Astrocyte (in vitro differentiated cells and primary cell): ENCODE data around the gene INTS12. TPM values are rescaled to one million over a fixed set of nuclear protein-coding genes. Genes with fewer than 3 reads are reported as not detected.

Experiments
- DNase-seq: peaks from one replicate; pipeline ENCODE4 v3.0.0-alpha.2; 2010; ENCODE audit warnings: low read depth
- FAIRE-seq: peaks from 2 replicates; lab custom pipeline; 2011; peaks lifted over from hg19 to GRCh38; lab: Jason Lieb, UNC
- H2AFZ ChIP-seq: 2 replicates; pipeline ENCODE4 v1.6.0; 2012; ENCODE audit warnings: low read depth, low read length, inconsistent platforms
- H3K27ac ChIP-seq: 2 replicates; pipeline ENCODE4 v1.5.1; 2011; ENCODE audit warnings: low read depth, low read length, inconsistent platforms
- H3K27me3 ChIP-seq: 2 replicates; pipeline ENCODE4 v1.6.0; 2011; ENCODE audit warnings: low read length, inconsistent platforms; ENCODE audit not compliant: insufficient read depth
- H3K36me3 ChIP-seq: 2 replicates; pipeline ENCODE4 v1.5.1; 2011; ENCODE audit warnings: low read length, inconsistent platforms; ENCODE audit not compliant: insufficient read depth
- H3K4me1 ChIP-seq: 2 replicates; pipeline ENCODE4 v1.5.1; 2011; ENCODE audit warnings: low read length, inconsistent platforms; ENCODE audit not compliant: insufficient read depth
- H3K4me2 ChIP-seq: 2 replicates; pipeline ENCODE4 v1.6.0; 2012; ENCODE audit warnings: low read length, inconsistent platforms
- H3K4me3 ChIP-seq: 2 replicates; pipeline ENCODE4 v1.5.1; 2011; ENCODE audit warnings: low read depth, mild to moderate bottlenecking, low read length, inconsistent platforms; ENCODE audit not compliant: insufficient read depth
- H3K79me2 ChIP-seq: 2 replicates; pipeline ENCODE4 v1.6.0; 2012; ENCODE audit warnings: mild to moderate bottlenecking, low read length, inconsistent platforms; ENCODE audit not compliant: insufficient read depth
- H3K9ac ChIP-seq: 2 replicates; pipeline ENCODE4 v1.6.0; 2012; ENCODE audit warnings: mild to moderate bottlenecking, low read length, inconsistent platforms
- H3K9me3 ChIP-seq: 2 replicates; pipeline ENCODE4 v1.5.1; 2012; ENCODE audit warnings: low read depth, mild to moderate bottlenecking, low read length, inconsistent platforms; ENCODE audit not compliant: insufficient read depth
- H4K20me1 ChIP-seq: 2 replicates; pipeline ENCODE4 v1.6.0; 2012; ENCODE audit warnings: low read length, inconsistent platforms; ENCODE audit not compliant: insufficient read depth
- H3K27ac Mint-ChIP-seq: one replicate; pipeline ENCODE4 v1.8.0; 2021; ENCODE audit warnings: mild to moderate bottlenecking, mixed read lengths; ENCODE audit not compliant: unreplicated experiment
- H3K27me3 Mint-ChIP-seq: one replicate; pipeline ENCODE4 v1.8.0; 2021; ENCODE audit warnings: low read depth, mixed read lengths; ENCODE audit not compliant: unreplicated experiment
- H3K36me3 Mint-ChIP-seq: one replicate; pipeline ENCODE4 v1.8.0; 2021; ENCODE audit warnings: low read depth, mixed read lengths; ENCODE audit not compliant: unreplicated experiment
- H3K4me1 Mint-ChIP-seq: one replicate; pipeline ENCODE4 v1.8.0; 2021; ENCODE audit warnings: low read depth, mixed read lengths; ENCODE audit not compliant: unreplicated experiment
- H3K4me3 Mint-ChIP-seq: one replicate; pipeline ENCODE4 v1.8.0; 2021; ENCODE audit warnings: mild to moderate bottlenecking, moderate library complexity, mixed read lengths; ENCODE audit not compliant: unreplicated experiment
- H3K9me3 Mint-ChIP-seq: one replicate; pipeline ENCODE4 v1.8.0; 2021; ENCODE audit warnings: mild to moderate bottlenecking, mixed read lengths; ENCODE audit not compliant: unreplicated experiment
- CTCF ChIP-seq: IDR thresholded peaks from 2 replicates; pipeline ENCODE4 v1.5.1; 2011; ENCODE audit warnings: low read depth, mild to moderate bottlenecking, inconsistent platforms, low read length, moderate library complexity; ENCODE audit not compliant: insufficient read depth
- EZH2 ChIP-seq: IDR thresholded peaks from 2 replicates; pipeline ENCODE4 v1.6.1; 2012; ENCODE audit warnings: mild to moderate bottlenecking, low read length, inconsistent platforms; ENCODE audit not compliant: insufficient read depth
- total RNA-seq: library from RNA; stranded (reverse); gene quantifications from 2 replicates; pipeline ENCODE4 v1.2.1, GENCODE V29; 2021

INTS12 gene
- total RNA-seq, 1 donor from 2014 or later: 21.9 TPM

- H3K27me3 Mint-ChIP-seq: no peaks in the 10 kb centered on the region
- no peak overlapping the region for H3K27ac ChIP-seq
- H3K4me2 ChIP-seq: no peak overlapping the region
- no peak for TF ChIP-seq CTCF
- no peak for TF ChIP-seq EZH2
- H3K36me3 ChIP-seq: peaks cover 14% of the 10 kb centered on the region
- H3K27me3 ChIP-seq: no peaks in the 10 kb centered on the region
- H3K4me3 ChIP-seq: no peak overlapping the region
- no peak for DNase-seq
- FAIRE-seq: no peak
- H3K4me3 Mint-ChIP-seq: no peak overlapping the region
- H3K9me3 ChIP-seq: no peaks in the 10 kb centered on the region
- no peaks in the 10 kb centered on the region for H3K4me1 Mint-ChIP-seq
- peaks cover 5% of the 10 kb centered on the region for H3K36me3 Mint-ChIP-seq
- H3K9me3 Mint-ChIP-seq: no peaks in the 10 kb centered on the region
- no peak overlapping the region for H3K27ac Mint-ChIP-seq
- no peaks in the 10 kb centered on the region for H4K20me1 ChIP-seq
- no peaks in the 10 kb centered on the region for H3K79me2 ChIP-seq
- H3K9ac ChIP-seq: no peak overlapping the region
- no peak overlapping the region for H2AFZ ChIP-seq
- no peaks in the 10 kb centered on the region for H3K4me1 ChIP-seq
Measured at GRCh38 chr4:105683038-105683437, 25.5 kb downstream of the INTS12 start.

GRCh38 chr4:105679186-105679585, 29.3 kb downstream of the INTS12 start:
- DNase-seq (no peak), FAIRE-seq (no peak)
- Histone ChIP-seq H3K27ac (no peak overlapping the region), H3K9ac (no peak overlapping the region), H3K4me1 (no peaks in the 10 kb centered on the region), H3K79me2 (no peaks in the 10 kb centered on the region), H3K4me2 (no peak overlapping the region), H3K4me3 (no peak overlapping the region), H3K9me3 (no peaks in the 10 kb centered on the region), H3K27me3 (no peaks in the 10 kb centered on the region), H2AFZ (no peak overlapping the region), H3K36me3 (peaks cover 10% of the 10 kb centered on the region), H4K20me1 (no peaks in the 10 kb centered on the region)
- TF ChIP-seq CTCF: no peak
- TF ChIP-seq EZH2: no peak
- Mint-ChIP-seq H3K36me3 (peaks cover 5% of the 10 kb centered on the region), H3K9me3 (no peaks in the 10 kb centered on the region), H3K27me3 (no peaks in the 10 kb centered on the region), H3K4me1 (no peaks in the 10 kb centered on the region), H3K4me3 (no peak overlapping the region), H3K27ac (no peak overlapping the region)

- no peaks in the 10 kb centered on the region for H3K4me1 Mint-ChIP-seq
- Histone ChIP-seq H3K4me1 (no peaks in the 10 kb centered on the region), H3K9me3 (no peaks in the 10 kb centered on the region), H3K27me3 (no peaks in the 10 kb centered on the region), H3K79me2 (no peaks in the 10 kb centered on the region), H3K4me2 (no peak overlapping the region), H3K4me3 (no peak overlapping the region), H3K36me3 (peaks cover 6% of the 10 kb centered on the region), H4K20me1 (no peaks in the 10 kb centered on the region), H3K27ac (no peak overlapping the region), H3K9ac (no peak overlapping the region), H2AFZ (no peak overlapping the region)
- no peaks in the 10 kb centered on the region for H3K9me3 Mint-ChIP-seq
- no peak overlapping the region for H3K4me3 Mint-ChIP-seq
- TF ChIP-seq CTCF: no peak
- no peak for TF ChIP-seq EZH2
- DNase-seq (no peak), FAIRE-seq (no peak)
- peaks cover 5% of the 10 kb centered on the region for H3K36me3 Mint-ChIP-seq
- no peak overlapping the region for H3K27ac Mint-ChIP-seq
- no peaks in the 10 kb centered on the region for H3K27me3 Mint-ChIP-seq
Measured at GRCh38 chr4:105677709-105678108, 30.8 kb downstream of the INTS12 start.
